H7 (cell line): ENCODE data around the gene LARP6. TPM values are rescaled to one million over a fixed set of nuclear protein-coding genes. Genes with fewer than 3 reads are reported as not detected.

ENCODE experiments used
- DNase-seq: peaks from one replicate; pipeline ENCODE4 v3.0.0; 2012
- H3K27me3 ChIP-seq: 2 replicates; pipeline ENCODE4 v1.6.0; 2011; ENCODE audit warnings: mild to moderate bottlenecking, low read length; ENCODE audit not compliant: control insufficient read depth, insufficient read depth
- H3K36me3 ChIP-seq: replicated peaks from 2 replicates; pipeline ENCODE4 v1.5.1; 2011; ENCODE audit warnings: low read length; ENCODE audit not compliant: control insufficient read depth, insufficient read depth
- H3K4me3 ChIP-seq: 2 replicates; pipeline ENCODE4 v1.5.1; 2011; ENCODE audit warnings: low read depth, mild to moderate bottlenecking, control low read depth, low read length, moderate library complexity; ENCODE audit not compliant: insufficient read depth
- total RNA-seq: library from RNA; depleted of rRNA; stranded (reverse); fragments of >200 nt; shearing (Covaris generic); gene quantifications from 2 replicates; pipeline ENCODE4 v1.2.3, GENCODE V29; 2014

Gene LARP6
- total RNA-seq, 1 experiment from 2014 or later: 22.9 TPM

- H3K27me3 ChIP-seq: no peaks in the 10 kb centered on the region
- no peaks in the 10 kb centered on the region for H3K36me3 ChIP-seq
- no peak overlapping the region for H3K4me3 ChIP-seq
- DNase-seq: no peak
Observed at GRCh38 chr15:70801109-70801508, 52.8 kb downstream of the LARP6 start.

GRCh38 chr15:70799667-70800450 lies 54.1 kb downstream of the LARP6 start:
- Histone ChIP-seq H3K4me3 (no peak overlapping the region), H3K27me3 (no peaks in the 10 kb centered on the region), H3K36me3 (no peaks in the 10 kb centered on the region)
- DNase-seq: no peak

- Histone ChIP-seq H3K36me3 (no peaks in the 10 kb centered on the region), H3K4me3 (no peak overlapping the region), H3K27me3 (no peaks in the 10 kb centered on the region)
- DNase-seq: no peak
Observed at GRCh38 chr15:70797464-70797863, 56.5 kb downstream of the LARP6 start.

- no peaks in the 10 kb centered on the region for H3K27me3 ChIP-seq
- no peak for DNase-seq
- no peaks in the 10 kb centered on the region for H3K36me3 ChIP-seq
- no peak overlapping the region for H3K4me3 ChIP-seq
Observed at GRCh38 chr15:70796516-70797310, 57.2 kb downstream of the LARP6 start.

- DNase-seq: no peak
- no peaks in the 10 kb centered on the region for H3K36me3 ChIP-seq
- no peaks in the 10 kb centered on the region for H3K27me3 ChIP-seq
- no peak overlapping the region for H3K4me3 ChIP-seq
Observed at GRCh38 chr15:70795311-70795665, 58.7 kb downstream of the LARP6 start.

- Histone ChIP-seq H3K4me3 (no peak overlapping the region), H3K27me3 (no peaks in the 10 kb centered on the region), H3K36me3 (no peaks in the 10 kb centered on the region)
- DNase-seq: no peak
Observed at GRCh38 chr15:70794596-70795310, 59.2 kb downstream of the LARP6 start.

GRCh38 chr15:70793694-70794093 lies 60.3 kb downstream of the LARP6 start:
- no peak overlapping the region for H3K4me3 ChIP-seq
- no peaks in the 10 kb centered on the region for H3K27me3 ChIP-seq
- no peaks in the 10 kb centered on the region for H3K36me3 ChIP-seq
- no peak for DNase-seq

GRCh38 chr15:70792171-70792573 lies 61.8 kb downstream of the LARP6 start:
- H3K4me3 ChIP-seq: no peak overlapping the region
- no peaks in the 10 kb centered on the region for H3K36me3 ChIP-seq
- no peak for DNase-seq
- no peaks in the 10 kb centered on the region for H3K27me3 ChIP-seq

GRCh38 chr15:70791259-70791658 lies 62.7 kb downstream of the LARP6 start:
- no peak for DNase-seq
- Histone ChIP-seq H3K4me3 (no peak overlapping the region), H3K27me3 (no peaks in the 10 kb centered on the region), H3K36me3 (no peaks in the 10 kb centered on the region)

- H3K27me3 ChIP-seq: no peaks in the 10 kb centered on the region
- DNase-seq: no peak
Observed at GRCh38 chr15:70789213-70789612, 64.7 kb downstream of the LARP6 start.

GRCh38 chr15:70788114-70789049 lies 65.6 kb downstream of the LARP6 start:
- H3K36me3 ChIP-seq: no peaks in the 10 kb centered on the region
- H3K4me3 ChIP-seq: no peak overlapping the region
- no peaks in the 10 kb centered on the region for H3K27me3 ChIP-seq
- DNase-seq: no peak

More at GRCh38 chr15:70789213-70789612, 64.7 kb downstream of the LARP6 start:
- H3K36me3 ChIP-seq: no peaks in the 10 kb centered on the region
- no peak overlapping the region for H3K4me3 ChIP-seq

- Histone ChIP-seq H3K4me3 (no peak overlapping the region), H3K27me3 (no peaks in the 10 kb centered on the region), H3K36me3 (no peaks in the 10 kb centered on the region)
- no peak for DNase-seq
Observed at GRCh38 chr15:70786996-70787395, 67.0 kb downstream of the LARP6 start.

GRCh38 chr15:70783610-70784022 lies 70.3 kb downstream of the LARP6 start:
- DNase-seq: no peak
- Histone ChIP-seq H3K27me3 (no peaks in the 10 kb centered on the region), H3K4me3 (no peak overlapping the region), H3K36me3 (no peaks in the 10 kb centered on the region)

- H3K27me3 ChIP-seq: no peaks in the 10 kb centered on the region
- H3K36me3 ChIP-seq: no peaks in the 10 kb centered on the region
- no peak overlapping the region for H3K4me3 ChIP-seq
- DNase-seq: no peak
Observed at GRCh38 chr15:70783041-70783440, 70.9 kb downstream of the LARP6 start.
